LNCaP clone FGC (cell line): ENCODE data around the gene MAST4.

Experiments used
- DNase-seq: peaks from one replicate; pipeline ENCODE4 v3.0.0-alpha.2; 2011; ENCODE audit warnings: low read depth
- H3K4me3 ChIP-seq: 2 replicates; pipeline ENCODE4 v1.5.1; 2011; ENCODE audit warnings: mild to moderate bottlenecking, low read depth, low read length, control low read depth
- CTCF ChIP-seq: IDR thresholded peaks from 2 replicates; pipeline ENCODE4 v1.5.1; 2012; ENCODE audit warnings: mild to moderate bottlenecking; ENCODE audit not compliant: control insufficient read depth, insufficient read depth; ENCODE audit errors: extremely low read depth

Gene MAST4

GRCh38 chr5:67012171-67012570 lies 416.0 kb downstream of the MAST4 start:
- no peak for TF ChIP-seq CTCF
- DNase-seq: no peak

GRCh38 chr5:67013719-67014118 lies 417.5 kb downstream of the MAST4 start:
- H3K4me3 ChIP-seq: no peak overlapping the region
- no peak for TF ChIP-seq CTCF
- DNase-seq: no peak

More at GRCh38 chr5:67012171-67012570, 416.0 kb downstream of the MAST4 start:
- no peak overlapping the region for H3K4me3 ChIP-seq

GRCh38 chr5:67014191-67014590 lies 418.0 kb downstream of the MAST4 start:
- no peak overlapping the region for H3K4me3 ChIP-seq
- TF ChIP-seq CTCF: no peak

GRCh38 chr5:67014957-67015400 lies 418.8 kb downstream of the MAST4 start:
- TF ChIP-seq CTCF: no peak
- peak; percentile 17 for DNase-seq
- peak overlapping the region; percentile 15; the same call in 1 of the 2 replicates for H3K4me3 ChIP-seq

More at GRCh38 chr5:67014191-67014590, 418.0 kb downstream of the MAST4 start:
- no peak for DNase-seq

GRCh38 chr5:67015541-67016191 lies 419.5 kb downstream of the MAST4 start:
- H3K4me3 ChIP-seq: peak overlapping the region; percentile 15
- TF ChIP-seq CTCF: no peak
- peak; percentile 85 for DNase-seq

GRCh38 chr5:67019065-67019845 lies 423.1 kb downstream of the MAST4 start:
- no peak for TF ChIP-seq CTCF
- H3K4me3 ChIP-seq: no peak overlapping the region
- no peak for DNase-seq
